ENCODE data around the gene PYROXD2.

The PYROXD2 gene

DNA sequence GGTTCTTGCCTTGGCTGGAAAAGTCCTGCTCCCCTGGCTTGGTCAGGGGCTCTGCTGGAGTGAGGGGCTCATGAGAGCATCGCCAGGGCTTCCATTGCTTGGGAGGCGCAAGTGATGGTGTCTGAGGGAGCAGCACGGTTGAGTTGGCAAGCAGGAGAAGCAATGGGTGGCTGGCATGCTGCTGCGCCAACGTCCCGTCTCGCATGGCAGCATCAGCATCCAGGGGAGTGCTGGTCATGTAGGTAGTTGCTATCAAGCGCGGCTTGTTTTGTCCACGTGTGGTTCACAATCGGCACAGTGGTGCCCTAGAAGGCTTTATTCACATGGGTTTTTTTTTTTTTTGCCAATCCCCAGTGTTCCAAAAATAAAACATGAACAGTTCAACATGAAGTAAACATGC, 3.8 kb downstream of the PYROXD2 start:
- H3K27ac Mint-ChIP-seq: no peak overlapping the region
- no peaks in the 10 kb centered on the region for H3K36me3 Mint-ChIP-seq (ENCODE audit: low read depth)
- H3K4me1 Mint-ChIP-seq (ENCODE audit: low read depth): peaks cover 12% of the 10 kb centered on the region
- no peaks in the 10 kb centered on the region for H3K9me3 Mint-ChIP-seq
- no peak overlapping the region for H3K4me3 Mint-ChIP-seq
- H3K27me3 Mint-ChIP-seq: no peaks in the 10 kb centered on the region

DNA sequence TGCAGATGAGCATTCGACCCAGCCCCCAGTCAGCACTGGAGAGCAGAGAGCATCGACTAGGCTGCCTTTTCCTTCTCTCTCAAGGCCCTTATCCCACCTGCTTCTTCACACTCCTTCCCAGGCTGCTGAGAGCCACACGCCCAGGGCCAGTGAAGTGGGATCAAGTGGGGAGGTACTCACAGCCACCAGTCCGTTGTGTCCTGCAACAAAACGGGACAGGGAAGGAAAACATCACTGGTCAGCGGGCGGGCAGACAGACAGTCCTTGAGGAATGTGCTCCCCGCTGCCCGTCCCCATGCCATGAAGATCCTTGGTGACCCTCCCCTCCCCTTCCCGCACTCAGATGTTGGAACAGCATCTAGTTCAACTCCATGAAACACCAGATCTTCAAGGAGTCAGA, 4.2 kb downstream of the PYROXD2 start:
- no peaks in the 10 kb centered on the region for H3K36me3 Mint-ChIP-seq (ENCODE audit: low read depth)

DNA sequence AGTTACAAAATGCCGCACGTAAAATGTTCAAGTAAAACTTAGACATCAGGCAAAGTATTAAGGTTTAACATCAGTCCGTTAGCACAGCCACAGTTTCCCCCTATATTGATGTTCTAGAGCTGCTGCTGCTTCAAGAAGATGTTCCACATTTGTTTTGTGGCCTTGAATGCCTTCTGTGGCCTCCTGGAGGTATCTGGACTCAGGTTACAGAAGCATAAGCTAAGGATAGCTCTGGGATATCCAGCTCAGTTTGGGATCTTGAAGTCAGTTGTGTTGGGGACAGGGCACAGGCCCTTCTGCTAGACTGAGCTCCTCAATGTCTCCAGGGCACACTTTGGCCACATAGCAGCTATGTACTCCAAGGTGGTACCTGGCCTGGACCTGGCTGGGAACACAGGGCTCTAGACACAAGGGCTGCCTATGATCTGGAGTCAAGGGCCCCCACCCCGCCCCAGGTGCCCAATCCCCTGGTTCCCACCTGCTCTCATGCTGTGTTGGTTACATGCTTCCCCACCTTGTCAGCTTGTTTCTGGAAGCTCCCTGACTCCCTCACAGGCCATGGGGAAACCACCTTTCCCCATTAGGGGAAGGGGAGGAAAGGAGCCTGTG, 4.7 kb downstream of the PYROXD2 start:
- no peak overlapping the region for H3K27ac Mint-ChIP-seq
- H3K4me3 Mint-ChIP-seq: no peak overlapping the region
- no peaks in the 10 kb centered on the region for H3K9me3 Mint-ChIP-seq
- no peaks in the 10 kb centered on the region for H3K36me3 Mint-ChIP-seq (ENCODE audit: low read depth)
- H3K4me1 Mint-ChIP-seq (ENCODE audit: low read depth): peaks cover 12% of the 10 kb centered on the region
- no peaks in the 10 kb centered on the region for H3K27me3 Mint-ChIP-seq

More for the DNA sequence above, 4.2 kb downstream of the PYROXD2 start:
- H3K27me3 Mint-ChIP-seq: no peaks in the 10 kb centered on the region
- H3K27ac Mint-ChIP-seq: no peak overlapping the region
- H3K9me3 Mint-ChIP-seq: no peaks in the 10 kb centered on the region
- peaks cover 12% of the 10 kb centered on the region for H3K4me1 Mint-ChIP-seq (ENCODE audit: low read depth)
- no peak overlapping the region for H3K4me3 Mint-ChIP-seq

DNA sequence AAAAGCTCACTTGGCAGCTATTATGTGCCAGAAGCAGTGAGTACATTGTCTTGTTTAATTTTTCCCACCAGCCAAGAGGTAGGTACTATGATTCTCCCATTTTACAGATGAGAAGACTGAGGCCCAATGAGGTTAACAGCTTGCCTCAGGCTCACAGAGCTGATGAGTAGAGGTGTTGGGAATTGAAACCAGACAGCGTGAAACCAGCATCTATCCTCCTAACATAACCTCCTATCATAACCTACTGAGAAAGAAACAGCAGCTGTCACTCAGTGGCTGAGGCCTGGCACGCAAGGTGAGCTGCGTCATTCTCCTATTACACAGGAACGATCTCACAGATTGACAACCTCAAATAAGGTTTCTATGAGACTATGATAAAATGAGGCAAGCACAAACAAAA, 6.2 kb downstream of the PYROXD2 start:
- H3K27me3 Mint-ChIP-seq: no peaks in the 10 kb centered on the region
- H3K9me3 Mint-ChIP-seq: no peaks in the 10 kb centered on the region
- no peak overlapping the region for H3K4me3 Mint-ChIP-seq
- H3K27ac Mint-ChIP-seq: no peak overlapping the region
- peaks cover 12% of the 10 kb centered on the region for H3K4me1 Mint-ChIP-seq (ENCODE audit: low read depth)
- H3K36me3 Mint-ChIP-seq (ENCODE audit: low read depth): no peaks in the 10 kb centered on the region

DNA sequence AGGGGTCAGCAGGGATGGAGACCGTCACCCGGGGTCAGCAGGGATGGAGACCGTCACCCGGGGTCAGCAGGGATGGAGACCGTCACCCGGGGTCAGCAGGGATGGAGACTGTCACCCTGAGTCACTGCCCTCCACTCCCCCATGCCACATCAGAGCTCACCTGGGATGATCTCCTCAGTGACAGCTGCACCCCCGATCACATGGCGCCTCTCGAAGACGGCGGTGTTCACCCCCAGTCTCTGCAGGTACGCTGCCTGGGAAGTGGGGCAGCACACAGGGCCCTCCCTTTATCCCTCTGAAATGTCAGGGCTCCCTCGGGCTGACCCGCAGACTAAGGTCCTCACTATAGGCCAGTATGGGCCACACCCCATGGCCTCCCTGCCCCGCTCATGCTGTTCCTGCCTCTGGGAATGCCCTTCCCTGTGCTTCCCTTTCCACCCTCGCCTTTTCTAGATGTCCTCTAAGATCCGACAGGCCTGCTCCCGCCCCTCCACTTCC, 7.2 kb downstream of the PYROXD2 start:
- Mint-ChIP-seq H3K9me3 (no peaks in the 10 kb centered on the region), H3K36me3 (ENCODE audit: low read depth) (peaks cover 5% of the 10 kb centered on the region), H3K27me3 (no peaks in the 10 kb centered on the region), H3K27ac (no peak overlapping the region), H3K4me3 (no peak overlapping the region), H3K4me1 (ENCODE audit: low read depth) (peaks cover 17% of the 10 kb centered on the region)

DNA sequence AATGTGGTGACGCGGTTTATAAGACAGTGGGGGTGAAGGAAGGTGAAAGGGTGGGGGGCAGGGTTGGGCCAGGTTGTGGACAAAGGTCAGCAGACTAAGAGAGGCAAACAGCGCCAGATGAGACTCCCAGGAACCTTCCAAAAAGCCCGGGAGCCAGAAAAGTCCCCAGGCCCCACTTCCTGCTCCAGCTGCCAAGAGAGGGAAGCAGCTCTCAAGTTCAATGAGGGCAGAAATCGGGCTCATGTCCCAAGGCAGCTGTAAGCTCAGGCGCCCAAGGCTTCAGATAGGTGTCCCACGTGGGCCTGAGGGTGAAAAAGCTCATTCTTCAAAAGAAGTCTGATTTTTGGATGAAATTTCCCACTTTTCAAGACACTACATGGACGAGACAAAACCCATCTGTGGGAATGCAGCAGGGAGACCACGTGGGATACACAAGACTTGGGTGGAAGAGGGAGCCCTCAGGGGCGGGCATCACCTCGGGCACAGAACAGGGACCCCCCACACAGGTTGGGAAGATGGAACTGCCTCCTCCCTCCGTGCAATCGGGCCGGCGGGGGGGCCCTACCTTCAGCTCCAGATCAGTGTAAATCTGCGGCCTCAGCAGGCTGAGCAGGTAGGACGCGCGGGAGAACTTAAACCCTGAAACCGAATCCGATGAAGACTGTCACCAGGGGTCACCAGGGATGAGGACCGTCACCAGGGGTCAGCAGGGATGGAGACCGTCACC, 7.8 kb downstream of the PYROXD2 start:
- no peak overlapping the region for H3K27ac Mint-ChIP-seq
- no peak overlapping the region for H3K4me3 Mint-ChIP-seq
- H3K36me3 Mint-ChIP-seq (ENCODE audit: low read depth): peaks cover 5% of the 10 kb centered on the region
- no peaks in the 10 kb centered on the region for H3K27me3 Mint-ChIP-seq
- H3K4me1 Mint-ChIP-seq (ENCODE audit: low read depth): peaks cover 17% of the 10 kb centered on the region
- H3K9me3 Mint-ChIP-seq: no peaks in the 10 kb centered on the region

DNA sequence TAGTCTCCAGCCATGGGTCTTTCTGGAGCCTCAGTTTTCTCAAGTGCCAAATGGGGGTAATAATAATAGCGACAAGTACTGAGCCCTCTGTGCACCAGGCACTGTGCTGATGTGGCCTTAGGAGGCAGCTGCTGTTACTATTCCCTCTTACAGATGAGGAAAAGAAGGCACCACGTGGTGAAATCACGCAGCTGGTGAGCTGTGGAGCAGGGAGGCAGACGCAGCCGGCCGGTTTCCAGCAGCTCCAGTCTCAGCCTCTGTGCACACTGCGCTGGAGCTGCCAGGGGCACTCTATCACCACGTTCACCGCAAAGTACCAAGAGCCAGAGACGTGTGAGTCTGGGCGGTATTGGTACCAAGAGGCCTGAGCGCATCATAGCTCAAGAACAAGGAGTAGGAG, 9.6 kb downstream of the PYROXD2 start:
- Mint-ChIP-seq H3K4me3 (no peak overlapping the region), H3K36me3 (ENCODE audit: low read depth) (peaks cover 5% of the 10 kb centered on the region), H3K9me3 (no peaks in the 10 kb centered on the region), H3K27ac (no peak overlapping the region), H3K4me1 (ENCODE audit: low read depth) (peaks cover 17% of the 10 kb centered on the region), H3K27me3 (no peaks in the 10 kb centered on the region)

DNA sequence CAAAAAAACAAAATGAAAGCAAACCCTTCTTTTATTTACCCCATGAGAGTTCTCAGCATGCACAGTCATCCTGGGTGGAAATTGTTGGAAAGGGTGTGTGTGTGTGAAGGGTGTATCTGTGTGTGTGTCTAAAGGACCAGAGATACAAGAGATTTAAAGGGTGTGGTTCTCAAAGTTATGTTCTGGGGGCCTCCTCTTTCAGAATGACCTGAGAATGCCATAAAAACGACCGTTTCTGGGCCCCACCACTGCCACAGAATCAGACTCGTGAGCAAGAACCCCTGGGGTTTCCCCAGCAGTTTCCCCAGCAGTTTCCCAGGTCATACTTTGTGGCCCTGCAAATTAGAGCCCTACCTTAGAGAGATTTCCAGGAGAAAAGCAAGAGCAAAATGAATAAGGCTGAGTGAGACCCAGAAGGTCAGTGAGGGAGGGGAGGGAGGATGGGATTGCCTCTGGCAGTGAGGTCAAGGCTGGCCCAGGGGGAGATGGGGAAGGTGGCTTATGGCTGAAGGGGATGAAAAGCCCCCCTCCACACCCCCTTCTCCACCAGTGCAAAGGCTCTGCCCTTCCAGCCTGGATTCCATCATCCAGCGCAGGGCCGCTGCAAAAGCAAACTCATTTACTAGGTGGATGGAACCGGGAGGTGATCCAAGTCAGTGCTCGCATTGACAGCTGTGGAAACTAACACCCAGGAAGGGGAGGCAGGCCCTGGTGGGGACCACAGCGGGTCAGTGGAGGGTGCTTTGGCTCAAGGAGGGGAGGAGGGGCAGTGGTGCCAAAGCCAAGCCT, 10.2 kb downstream of the PYROXD2 start:
- H3K27ac Mint-ChIP-seq: no peak overlapping the region
- no peaks in the 10 kb centered on the region for H3K9me3 Mint-ChIP-seq
- H3K4me1 Mint-ChIP-seq (ENCODE audit: low read depth): peaks cover 17% of the 10 kb centered on the region
- H3K36me3 Mint-ChIP-seq (ENCODE audit: low read depth): peaks cover 5% of the 10 kb centered on the region
- H3K27me3 Mint-ChIP-seq: no peaks in the 10 kb centered on the region
- no peak overlapping the region for H3K4me3 Mint-ChIP-seq

DNA sequence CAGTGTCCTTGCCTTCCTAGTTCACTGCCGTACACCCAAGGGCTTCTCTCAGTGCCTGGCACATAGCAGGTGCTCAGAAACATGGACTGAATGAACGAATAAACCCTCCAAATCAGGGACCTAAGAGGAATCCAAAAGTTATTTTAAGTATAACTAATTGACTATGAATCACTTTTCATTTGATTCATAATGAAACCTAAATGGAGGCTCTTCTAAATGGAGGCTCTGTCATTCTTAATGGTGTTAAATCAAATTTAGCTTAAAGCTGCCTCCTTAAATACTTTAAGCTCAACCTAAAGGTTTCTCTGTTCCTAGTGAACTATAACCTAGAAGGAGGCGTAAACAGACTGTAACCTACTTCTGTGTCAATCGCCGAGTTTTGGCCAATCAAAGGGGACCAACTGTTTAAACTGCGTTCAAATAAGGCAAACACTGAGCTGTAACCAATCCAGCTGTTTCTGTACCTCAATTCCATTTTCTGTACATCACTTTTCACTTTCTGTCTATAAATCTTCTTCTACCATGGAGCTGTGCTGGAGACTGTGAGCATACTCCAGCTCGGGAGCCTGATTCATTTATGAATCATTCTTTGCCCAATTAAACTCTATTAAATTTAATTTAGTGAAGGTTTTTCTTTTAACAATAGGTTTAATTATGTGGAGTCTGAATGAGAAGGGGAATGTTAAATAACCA, 11.0 kb downstream of the PYROXD2 start:
- Mint-ChIP-seq H3K9me3 (no peaks in the 10 kb centered on the region), H3K4me3 (no peak overlapping the region), H3K27ac (peak overlapping the region; percentile 36), H3K27me3 (no peaks in the 10 kb centered on the region), H3K36me3 (ENCODE audit: low read depth) (peaks cover 5% of the 10 kb centered on the region), H3K4me1 (ENCODE audit: low read depth) (peaks cover 17% of the 10 kb centered on the region)

DNA sequence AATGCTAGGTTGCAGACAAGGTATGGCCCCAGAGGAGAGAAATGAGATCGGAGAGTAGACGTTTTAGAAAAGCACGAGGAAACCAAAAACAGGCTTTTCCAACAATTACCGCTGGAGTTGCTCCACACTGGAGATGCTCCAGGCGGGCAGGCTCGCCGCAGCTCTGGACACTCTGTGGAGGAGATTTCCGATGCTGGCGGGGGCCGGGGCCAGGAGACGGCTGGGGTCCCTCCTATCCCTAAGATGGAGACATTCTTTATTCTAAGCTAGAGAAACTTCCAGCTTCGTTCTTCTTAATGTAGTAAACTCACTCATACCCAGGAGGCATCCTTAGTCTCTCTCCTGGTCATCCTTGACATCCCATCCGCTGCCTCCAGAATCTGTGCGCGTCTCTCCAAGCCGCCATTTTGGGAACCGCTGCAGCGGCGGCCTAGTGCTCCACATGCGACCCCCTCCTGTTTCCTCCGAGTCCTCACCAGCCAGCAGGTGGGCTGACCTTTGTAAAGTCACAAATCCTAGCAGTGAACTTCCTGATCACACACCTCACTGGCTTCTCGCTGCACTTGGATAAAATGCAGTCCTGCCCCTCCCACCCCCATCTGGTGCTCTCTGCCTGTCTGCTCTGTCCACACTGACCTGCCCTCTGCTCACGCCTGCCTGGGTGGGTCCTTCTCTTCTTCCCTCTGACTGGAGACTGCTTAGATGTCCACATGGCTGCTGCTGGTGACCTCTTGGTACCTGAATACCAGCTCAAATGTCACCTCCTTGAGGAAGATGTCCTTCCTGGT, 11.9 kb downstream of the PYROXD2 start:
- Mint-ChIP-seq H3K36me3 (ENCODE audit: low read depth) (peaks cover 5% of the 10 kb centered on the region), H3K27me3 (no peaks in the 10 kb centered on the region), H3K4me1 (ENCODE audit: low read depth) (peaks cover 17% of the 10 kb centered on the region), H3K27ac (no peak overlapping the region), H3K4me3 (no peak overlapping the region), H3K9me3 (no peaks in the 10 kb centered on the region)

DNA sequence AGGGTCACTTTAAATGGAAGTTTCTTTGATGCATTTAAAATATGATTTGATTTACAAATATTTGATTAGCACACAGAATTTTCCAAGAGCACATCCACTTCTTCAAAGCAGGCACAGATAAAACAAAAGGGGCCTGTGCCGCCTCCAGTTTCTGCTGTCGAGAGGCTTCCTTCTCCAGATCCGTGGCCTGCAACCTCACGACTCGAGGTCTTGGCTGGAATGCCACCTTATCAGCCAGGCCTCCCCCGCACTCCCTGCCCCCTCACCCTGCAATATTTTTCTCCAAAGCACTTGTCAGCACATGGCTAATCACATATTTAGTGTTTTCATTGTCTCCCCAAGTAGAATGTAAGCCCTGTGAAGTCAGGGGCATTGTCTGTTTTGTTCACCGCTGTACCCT, 12.5 kb downstream of the PYROXD2 start:
- Mint-ChIP-seq H3K4me1 (ENCODE audit: low read depth) (peaks cover 17% of the 10 kb centered on the region), H3K36me3 (ENCODE audit: low read depth) (peaks cover 5% of the 10 kb centered on the region), H3K4me3 (no peak overlapping the region), H3K27ac (no peak overlapping the region), H3K9me3 (no peaks in the 10 kb centered on the region), H3K27me3 (no peaks in the 10 kb centered on the region)

DNA sequence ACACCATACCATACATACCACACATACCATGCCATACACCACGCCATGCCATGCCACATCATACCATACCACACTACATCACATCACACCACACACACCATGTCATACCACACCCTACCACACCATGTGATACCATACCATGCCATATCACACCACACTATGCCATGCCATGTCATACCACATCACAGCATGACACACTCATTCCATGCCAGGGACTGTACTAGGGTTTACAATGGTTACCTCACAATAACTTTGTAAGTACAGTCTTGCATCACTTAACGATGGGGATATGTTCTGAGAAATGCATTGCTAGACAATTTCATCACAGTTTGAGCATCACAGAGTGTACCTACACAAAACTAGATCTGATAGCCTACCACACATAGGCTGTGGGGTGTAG, 14.5 kb downstream of the PYROXD2 start:
- Mint-ChIP-seq H3K4me1 (ENCODE audit: low read depth) (peaks cover 17% of the 10 kb centered on the region), H3K27me3 (no peaks in the 10 kb centered on the region), H3K36me3 (ENCODE audit: low read depth) (peaks cover 9% of the 10 kb centered on the region), H3K9me3 (no peaks in the 10 kb centered on the region), H3K27ac (no peak overlapping the region), H3K4me3 (no peak overlapping the region)

DNA sequence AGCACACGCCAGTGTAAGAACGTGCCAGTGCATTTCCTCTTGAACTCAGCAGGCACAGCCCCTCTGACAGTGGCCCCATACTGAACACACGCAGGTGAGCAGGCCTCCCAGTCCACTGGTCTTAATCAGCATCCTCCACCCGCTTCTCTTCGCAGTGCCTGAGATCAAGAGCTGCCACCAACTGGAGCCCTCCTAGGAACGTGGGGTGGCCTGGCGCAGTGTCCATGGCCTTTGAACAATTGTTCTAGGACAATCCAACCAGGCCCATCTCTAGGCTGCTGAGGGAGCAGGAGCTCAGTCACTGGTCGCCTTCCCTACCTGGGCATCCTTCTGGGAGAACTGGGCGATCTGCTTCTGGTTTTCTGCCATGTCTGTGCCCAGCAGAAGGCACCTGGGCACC, 15.2 kb downstream of the PYROXD2 start:
- Mint-ChIP-seq H3K4me1 (ENCODE audit: low read depth) (peaks cover 15% of the 10 kb centered on the region), H3K4me3 (no peak overlapping the region), H3K27me3 (no peaks in the 10 kb centered on the region), H3K9me3 (no peaks in the 10 kb centered on the region), H3K27ac (no peak overlapping the region), H3K36me3 (ENCODE audit: low read depth) (peaks cover 9% of the 10 kb centered on the region)

DNA sequence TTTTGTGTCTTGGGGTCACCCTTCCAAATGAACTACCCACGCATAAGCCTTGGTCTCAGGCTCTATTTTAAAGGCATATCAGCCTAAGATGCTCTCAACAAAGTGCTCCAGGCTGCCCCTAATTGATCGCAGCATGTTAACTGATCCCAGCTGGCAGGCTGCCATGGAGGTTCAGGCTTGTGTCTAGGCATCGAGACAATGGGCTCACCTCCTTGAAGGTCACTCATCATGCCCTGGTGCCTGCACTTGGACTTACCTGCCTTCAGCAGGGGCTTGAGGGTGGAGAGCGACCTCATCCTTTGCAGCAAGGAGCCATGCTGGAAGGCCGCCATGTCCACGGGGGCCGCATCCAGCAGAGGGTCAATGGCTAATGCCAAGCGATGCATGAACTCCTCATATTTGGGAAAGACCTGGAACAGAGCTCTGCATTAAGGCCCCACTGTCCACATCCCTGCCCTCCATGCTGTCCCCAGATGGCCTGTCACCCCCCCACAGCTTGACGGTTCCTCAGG, 17.8 kb downstream of the PYROXD2 start:
- Mint-ChIP-seq H3K36me3 (ENCODE audit: low read depth) (peaks cover 4% of the 10 kb centered on the region), H3K4me3 (no peak overlapping the region), H3K4me1 (ENCODE audit: low read depth) (peaks cover 2% of the 10 kb centered on the region), H3K9me3 (no peaks in the 10 kb centered on the region), H3K27me3 (no peaks in the 10 kb centered on the region), H3K27ac (no peak overlapping the region)

Measured in stimulated activated naive CD8-positive, alpha-beta T cell treated with anti-CD3 and anti-CD28 coated beads, Interleukin-15, Interleukin-2, amounts not matched to agents 100 ng/mL and 50 ng/mL, for 24 hours (primary cell).